Ovary (tissue), 9 donors: ENCODE data around the gene RNF175. TPM values are rescaled to one million over a fixed set of nuclear protein-coding genes. Genes with fewer than 3 reads are reported as not detected.

Experiments used
- DNase-seq, 5 donors: peaks; one replicate each; pipeline ENCODE4 v3.0.0-alpha.2; 2019 to 2020
- H3K27ac ChIP-seq, 2 donors: fragments of 200-600 bp; one replicate each; pipeline versions ENCODE4 v1.5.1 to v1.8.0; 2019 to 2022
- H3K27me3 ChIP-seq: fragments of 200-600 bp; one replicate; pipeline ENCODE4 v1.8.0; 2022
- H3K36me3 ChIP-seq: fragments of 200-600 bp; sonication (generic); one replicate; pipeline ENCODE4 v1.5.1; 2019
- H3K4me1 ChIP-seq: one replicate; pipeline ENCODE4 v1.8.1; 2013; ENCODE audit warnings: mild to moderate bottlenecking, moderate library complexity; ENCODE audit not compliant: insufficient read depth
- H3K4me3 ChIP-seq: fragments of 200-600 bp; sonication (generic); one replicate; pipeline ENCODE4 v1.5.1; 2017
- H3K9me3 ChIP-seq, 2 donors: fragments of 200-600 bp in 1 of 2; sonication (generic) in 1 of 2; one replicate each; pipeline versions ENCODE4 v1.5.1 to v1.8.1; 2013 to 2019; ENCODE audit warnings: mild to moderate bottlenecking in 1 of 2, moderate library complexity in 1 of 2
- CTCF ChIP-seq, 3 donors: fragments of 450-650 bp in 2 of 3; fragments of 200-600 bp in 1 of 3; IDR thresholded peaks; one replicate each; pipeline versions ENCODE4 v1.5.1 to v1.8.0; 2016 to 2022; ENCODE audit warnings: antibody characterized with exemption in 3 of 3, mild to moderate bottlenecking in 1 of 3
- EP300 ChIP-seq: sonication (generic); formaldehyde crosslinking; IDR thresholded peaks from one replicate; pipeline ENCODE4 v1.6.1; 2017; ENCODE audit warnings: antibody characterized with exemption
- POLR2A ChIP-seq: fragments of 450-650 bp; IDR thresholded peaks from one replicate; pipeline ENCODE4 v1.6.1; 2017; ENCODE audit warnings: antibody characterized with exemption, mild to moderate bottlenecking, moderate library complexity
- WGBS, 3 donors: extraction: QIAGEN DNeasy Blood & Tissue Kit in 1 of 3; methylation state at CpG; one replicate each; pipeline versions ENCODE4 v1.1.5 to v1.1.7; 2013 to 2017; 5-methylcytosine and 5-hydroxymethylcytosine counted together
- intact Hi-C, 4 donors: fragments of 100-400 bp; cut with DNase I; formaldehyde crosslinking; loops; one replicate each; pipeline versions ENCODE4 v1.11.0 to v1.15.1; 2022 to 2023
- polyA plus RNA-seq, 2 donors: library from polyadenylated mRNA; stranded (reverse); fragments of 200-250 nt in 1 of 2; fragments of 350-450 nt in 1 of 2; fragmentation: Illumina TruSeq in 1 of 2; extraction: RNeasy Lipid Tissue Mini Kit (QIAGEN cat#74804) in 1 of 2; gene quantifications; one replicate each; pipeline ENCODE4 v1.2.3, GENCODE V29; 2013 to 2014
- total RNA-seq, 7 donors: library from RNA; depleted of rRNA in 2 of 7; stranded (reverse); fragments of >200 nt in 2 of 7; fragmentation: NEBNext Ultra II Directional in 3 of 7; extraction: Animal tissue kit (Norgen Biotek cat#: 25700) in 3 of 7; gene quantifications; one replicate each; pipeline versions ENCODE4 v1.1.0 to v1.2.4, GENCODE V29; 2016 to 2023
- donor health status: DM: no; HTN: no; CAD: no; lungs with moderate emphysema.
- donor health status: DM: no; HTN: no; CAD: no.
- donor health status: Bipolar disorder and iron deficiency.
- donor health status: DM: yes; HTN: yes; CAD: no.
- donor health status: DM: no; HTN: no; CAD: no.
- donor health status: DM: yes; HTN: yes; CAD: no.

Gene RNF175
- total and polyA plus RNA-seq, 9 donors: 0.07 to 0.20 TPM; not detected in 7

GRCh38 chr4:153804722-153805121, 44.9 kb upstream of the RNF175 start:
- no peak for DNase-seq
- TF ChIP-seq CTCF (IDR thresholded peaks at IDR 0.05) (no peak), POLR2A (no peak), EP300 (no peak)
- intact Hi-C loops: no loop called here
- Histone ChIP-seq H3K4me3 (no peak overlapping the region), H3K9me3 (no peaks in the 10 kb centered on the region), H3K27me3 (no peaks in the 10 kb centered on the region), H3K36me3 (no peaks in the 10 kb centered on the region), H3K4me1 (no peaks in the 10 kb centered on the region), H3K27ac (no peak overlapping the region)
- 5 to 22% (median 8%) methylated on average over 3 of the region's 3 CpGs for WGBS, 3 donors

GRCh38 chr4:153799694-153800074, 39.9 kb upstream of the RNF175 start:
- Histone ChIP-seq H3K4me1 (no peaks in the 10 kb centered on the region), H3K27me3 (no peaks in the 10 kb centered on the region), H3K4me3 (no peak overlapping the region), H3K36me3 (no peaks in the 10 kb centered on the region), H3K9me3 (no peaks in the 10 kb centered on the region), H3K27ac (no peak overlapping the region)
- no peak for DNase-seq
- WGBS, 3 donors: 6 to 8% (median 8%) methylated on average over 2 of the region's 2 CpGs
- no peak for TF ChIP-seq EP300
- TF ChIP-seq CTCF (IDR thresholded peaks at IDR 0.05): no peak
- no peak for TF ChIP-seq POLR2A
- intact Hi-C loops: no loop called here

- Histone ChIP-seq H3K36me3 (no peaks in the 10 kb centered on the region), H3K4me1 (no peaks in the 10 kb centered on the region), H3K9me3 (no peaks in the 10 kb centered on the region), H3K4me3 (no peak overlapping the region), H3K27me3 (no peaks in the 10 kb centered on the region), H3K27ac (no peak overlapping the region)
- WGBS, 3 donors: 42 to 58% (median 49%) methylated on average over 3 of the region's 3 CpGs
- intact Hi-C loops: no loop called here
- DNase-seq: no peak
- TF ChIP-seq CTCF (IDR thresholded peaks at IDR 0.05): no peak
- no peak for TF ChIP-seq EP300
- TF ChIP-seq POLR2A: no peak
Observed at GRCh38 chr4:153798901-153799693, 39.3 kb upstream of the RNF175 start.

- no peak for TF ChIP-seq CTCF (IDR thresholded peaks at IDR 0.05)
- TF ChIP-seq EP300: no peak
- no peak for TF ChIP-seq POLR2A
- intact Hi-C loops: no loop called here
- WGBS, 3 donors: 32 to 43% (median 36%) methylated on average over 3 of the region's 3 CpGs
- no peak for DNase-seq
- no peaks in the 10 kb centered on the region for H3K36me3 ChIP-seq
- no peak overlapping the region for H3K27ac ChIP-seq
- no peaks in the 10 kb centered on the region for H3K4me1 ChIP-seq
- H3K9me3 ChIP-seq: no peaks in the 10 kb centered on the region
- H3K27me3 ChIP-seq: no peaks in the 10 kb centered on the region
- H3K4me3 ChIP-seq: no peak overlapping the region
Observed at GRCh38 chr4:153798420-153798819, 38.6 kb upstream of the RNF175 start.
